Ovary (tissue), 3 donors: ENCODE results near the gene GMPS.

Experiments
- CTCF ChIP-seq, 3 donors: fragments of 450-650 bp in 2 of 3; fragments of 200-600 bp in 1 of 3; IDR thresholded peaks; one replicate each; pipeline versions ENCODE4 v1.5.1 to v1.8.0; 2016 to 2022; ENCODE audit warnings: antibody characterized with exemption in 3 of 3, mild to moderate bottlenecking in 1 of 3
- EP300 ChIP-seq: sonication (generic); formaldehyde crosslinking; IDR thresholded peaks from one replicate; pipeline ENCODE4 v1.6.1; 2017; ENCODE audit warnings: antibody characterized with exemption
- POLR2A ChIP-seq: fragments of 450-650 bp; IDR thresholded peaks from one replicate; pipeline ENCODE4 v1.6.1; 2017; ENCODE audit warnings: antibody characterized with exemption, mild to moderate bottlenecking, moderate library complexity
- donor health status: DM: no; HTN: no; CAD: no.

- TF ChIP-seq CTCF (IDR thresholded peaks at IDR 0.05) (no peak), POLR2A (no peak), EP300 (no peak)
These were observed 22.5 kb upstream of the GMPS start for GRCh38 chr3:155847993-155848392.
